ENCODE data around the gene SEPTIN5. TPM values are rescaled to one million over a fixed set of nuclear protein-coding genes. Genes with fewer than 3 reads are reported as not detected.

SEPTIN5 gene
- total and polyA plus RNA-seq, 2 experiments from 2014 or later: 4.3 to 17.2 TPM

- no peak for TF ChIP-seq ZNF462 (CRISPR knock-in tag; IDR thresholded peaks at IDR 0.05)
- TF ChIP-seq, protein P1, sequence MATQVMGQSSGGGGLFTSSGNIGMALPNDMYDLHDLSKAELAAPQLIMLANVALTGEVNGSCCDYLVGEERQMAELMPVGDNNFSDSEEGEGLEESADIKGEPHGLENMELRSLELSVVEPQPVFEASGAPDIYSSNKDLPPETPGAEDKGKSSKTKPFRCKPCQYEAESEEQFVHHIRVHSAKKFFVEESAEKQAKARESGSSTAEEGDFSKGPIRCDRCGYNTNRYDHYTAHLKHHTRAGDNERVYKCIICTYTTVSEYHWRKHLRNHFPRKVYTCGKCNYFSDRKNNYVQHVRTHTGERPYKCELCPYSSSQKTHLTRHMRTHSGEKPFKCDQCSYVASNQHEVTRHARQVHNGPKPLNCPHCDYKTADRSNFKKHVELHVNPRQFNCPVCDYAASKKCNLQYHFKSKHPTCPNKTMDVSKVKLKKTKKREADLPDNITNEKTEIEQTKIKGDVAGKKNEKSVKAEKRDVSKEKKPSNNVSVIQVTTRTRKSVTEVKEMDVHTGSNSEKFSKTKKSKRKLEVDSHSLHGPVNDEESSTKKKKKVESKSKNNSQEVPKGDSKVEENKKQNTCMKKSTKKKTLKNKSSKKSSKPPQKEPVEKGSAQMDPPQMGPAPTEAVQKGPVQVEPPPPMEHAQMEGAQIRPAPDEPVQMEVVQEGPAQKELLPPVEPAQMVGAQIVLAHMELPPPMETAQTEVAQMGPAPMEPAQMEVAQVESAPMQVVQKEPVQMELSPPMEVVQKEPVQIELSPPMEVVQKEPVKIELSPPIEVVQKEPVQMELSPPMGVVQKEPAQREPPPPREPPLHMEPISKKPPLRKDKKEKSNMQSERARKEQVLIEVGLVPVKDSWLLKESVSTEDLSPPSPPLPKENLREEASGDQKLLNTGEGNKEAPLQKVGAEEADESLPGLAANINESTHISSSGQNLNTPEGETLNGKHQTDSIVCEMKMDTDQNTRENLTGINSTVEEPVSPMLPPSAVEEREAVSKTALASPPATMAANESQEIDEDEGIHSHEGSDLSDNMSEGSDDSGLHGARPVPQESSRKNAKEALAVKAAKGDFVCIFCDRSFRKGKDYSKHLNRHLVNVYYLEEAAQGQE (IDR thresholded peaks at IDR 0.05; ENCODE audit: unreplicated experiment): no peak
- TF ChIP-seq ZNF331 (CRISPR knock-in tag; IDR thresholded peaks at IDR 0.05; ENCODE audit: low read depth): no peak
- TF ChIP-seq POLR2AphosphoS5 (IDR thresholded peaks at IDR 0.05; ENCODE audit: low read depth): no peak
- peak; percentile 39; the same call in 1 of the 2 replicates for TF ChIP-seq CREB1 (CRISPR knock-in tag; IDR thresholded peaks at IDR 0.05; ENCODE audit: low read depth)
Measured at GRCh38 chr22:19766511-19767426, 52.5 kb downstream of the SEPTIN5 start (continued).
